ENCODE measurements around the gene WDR5.
A peak's percentile ranks its signal among the peaks of the same experiment; 100 is the strongest.

WDR5 gene

DNA sequence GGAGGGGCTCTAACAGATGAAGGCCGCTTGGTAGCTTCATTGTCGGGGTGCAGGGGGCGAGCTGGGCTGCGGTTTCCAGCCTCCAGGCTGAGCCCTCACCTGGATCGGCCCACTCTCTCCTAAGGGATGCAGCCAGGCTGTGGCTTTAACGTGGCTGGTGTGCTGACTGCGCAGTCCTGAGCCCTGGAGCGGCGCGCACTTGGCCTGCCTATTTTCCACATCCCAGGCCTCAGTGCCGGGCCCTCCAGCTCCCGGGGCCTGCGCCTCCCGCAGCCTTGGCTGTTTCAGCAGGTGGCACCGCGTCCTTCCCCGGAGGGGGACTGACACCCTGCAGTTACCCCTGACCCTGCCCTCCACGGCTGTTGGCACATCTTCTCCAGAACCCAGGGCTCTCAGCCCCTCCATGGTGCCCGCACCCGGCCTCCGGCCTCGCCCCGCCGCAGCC lies 27.1 kb downstream of the WDR5 start:
- in situ Hi-C loops (cut with HindIII; ENCODE audit: low sequenced_read_pairs): no loop called here
- no peak overlapping the region for H3K4me3 ChIP-seq (ENCODE audit: low read depth, low read length)
- DNase-seq (ENCODE audit: low read depth, low spot score): no peak
- no peak for TF ChIP-seq CTCF (IDR thresholded peaks at IDR 0.05; ENCODE audit: low read depth, low read length)

DNA sequence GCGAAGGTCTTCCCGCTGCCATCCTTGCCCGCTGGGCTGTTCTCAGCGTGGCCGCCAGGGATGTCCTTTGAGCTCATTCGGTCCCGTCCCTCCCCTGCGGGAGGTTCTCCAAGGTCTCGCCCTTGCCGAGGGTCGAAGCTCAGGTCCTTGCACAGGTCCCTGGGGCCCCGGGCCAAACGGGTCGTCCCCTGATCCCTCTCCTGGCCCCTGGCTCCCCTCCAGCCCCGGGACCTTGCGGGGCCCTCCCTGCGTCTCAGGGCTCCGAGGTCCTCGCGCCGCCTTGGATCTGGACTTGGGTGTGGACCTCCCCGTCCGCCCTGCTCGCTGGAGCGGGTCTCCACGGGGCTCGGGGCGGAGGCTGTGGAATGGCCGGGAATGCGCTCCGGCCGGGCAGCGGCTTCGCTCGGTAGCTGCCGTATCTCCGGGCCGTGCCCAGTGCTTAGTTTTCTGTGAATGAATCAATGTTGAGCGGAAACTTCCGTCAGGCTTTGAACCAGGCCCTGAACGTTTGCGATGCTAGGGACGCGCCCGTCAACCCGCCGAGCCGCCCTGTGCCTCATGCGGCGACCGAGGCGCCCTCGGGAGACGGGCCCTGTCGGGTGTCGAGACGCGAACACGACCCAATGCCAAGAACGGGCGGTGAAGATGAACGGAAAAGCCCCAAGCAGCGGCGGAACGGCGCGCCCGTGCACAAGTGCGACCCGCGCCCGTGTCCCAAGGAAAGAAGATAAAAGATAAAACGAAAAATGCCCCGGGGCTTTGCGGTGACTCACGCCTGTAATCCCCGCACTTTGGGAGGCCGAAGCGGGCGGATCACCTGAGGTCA lies 27.7 kb downstream of the WDR5 start:
- peak; percentile 47 for DNase-seq (ENCODE audit: low read depth, low spot score)
- in situ Hi-C loops (cut with HindIII; ENCODE audit: low sequenced_read_pairs): no loop called here
- H3K4me3 ChIP-seq (ENCODE audit: low read depth, low read length): no peak overlapping the region
- TF ChIP-seq CTCF (IDR thresholded peaks at IDR 0.05; ENCODE audit: low read depth, low read length): peak; percentile 47

DNA sequence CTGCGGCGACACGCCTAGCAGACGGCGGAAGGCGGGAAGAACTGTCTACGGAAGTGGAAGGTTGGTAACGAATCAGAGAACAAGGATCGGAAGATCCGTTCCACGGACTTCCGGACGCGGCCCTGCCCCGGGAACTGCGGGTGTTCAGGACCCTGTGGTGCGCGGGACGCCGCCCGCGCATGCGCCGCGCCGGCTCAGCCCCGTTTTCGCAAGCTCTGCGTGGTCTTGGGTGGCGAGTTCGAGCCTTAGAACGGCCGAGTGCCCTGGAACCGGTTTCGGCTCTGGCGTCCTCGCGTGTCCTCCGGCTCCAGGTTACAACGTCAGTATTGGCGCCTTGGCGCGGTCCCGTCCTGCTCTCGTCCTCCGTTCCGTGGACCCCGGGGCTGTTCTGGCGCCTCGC lies 29.0 kb downstream of the WDR5 start:
- in situ Hi-C loops (cut with HindIII; ENCODE audit: low sequenced_read_pairs): no loop called here
- no peak overlapping the region for H3K4me3 ChIP-seq (ENCODE audit: low read depth, low read length)
- no peak for DNase-seq (ENCODE audit: low read depth, low spot score)
- no peak for TF ChIP-seq CTCF (IDR thresholded peaks at IDR 0.05; ENCODE audit: low read depth, low read length)

- DNase-seq (ENCODE audit: low read depth, low spot score): no peak
- H3K4me3 ChIP-seq (ENCODE audit: low read depth, low read length): no peak overlapping the region
- in situ Hi-C loops (cut with HindIII; ENCODE audit: low sequenced_read_pairs): no loop called here
- TF ChIP-seq CTCF (IDR thresholded peaks at IDR 0.05; ENCODE audit: low read depth, low read length): no peak
Observed at GRCh38 chr9:134165357-134166315, 29.8 kb downstream of the WDR5 start.

DNA sequence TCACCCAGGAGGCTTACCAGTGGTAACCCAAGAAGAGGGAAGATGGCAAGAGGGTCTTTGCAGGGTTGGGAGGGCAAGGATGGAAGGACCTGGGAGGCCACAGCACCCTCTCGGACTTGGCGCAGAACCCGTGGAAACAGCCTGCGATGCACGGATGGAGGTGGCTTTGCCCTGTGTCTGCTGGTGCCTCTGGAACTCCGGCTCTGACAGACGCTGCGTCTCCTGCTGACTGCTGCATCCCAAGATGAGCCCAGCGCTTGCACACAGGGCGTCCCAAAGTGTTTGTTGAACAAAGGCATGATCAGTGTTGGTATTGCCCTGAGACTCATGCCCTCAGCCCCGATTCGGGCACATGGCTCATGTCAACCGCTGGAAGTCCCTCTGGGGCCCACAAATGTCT lies 30.5 kb downstream of the WDR5 start:
- DNase-seq (ENCODE audit: low read depth, low spot score): no peak
- H3K4me3 ChIP-seq (ENCODE audit: low read depth, low read length): no peak overlapping the region
- in situ Hi-C loops (cut with HindIII; ENCODE audit: low sequenced_read_pairs): no loop called here
- no peak for TF ChIP-seq CTCF (IDR thresholded peaks at IDR 0.05; ENCODE audit: low read depth, low read length)

GRCh38 chr9:134167530-134167931 lies 31.6 kb downstream of the WDR5 start:
- H3K4me3 ChIP-seq (ENCODE audit: low read depth, low read length): no peak overlapping the region
- peak; percentile 54 for DNase-seq (ENCODE audit: low read depth, low spot score)
- in situ Hi-C loops (cut with HindIII; ENCODE audit: low sequenced_read_pairs): no loop called here
- TF ChIP-seq CTCF (IDR thresholded peaks at IDR 0.05; ENCODE audit: low read depth, low read length): no peak
